CD8-positive, alpha-beta memory T cell (primary cell): ENCODE results near the gene KCNQ2. TPM values are rescaled to one million over a fixed set of nuclear protein-coding genes. Genes with fewer than 3 reads are reported as not detected.

ENCODE experiments used
- CTCF ChIA-PET: fragments of 350-600 bp; sonication (Branson Sonifier 250); formaldehyde crosslinking; loops from one replicate; lab custom pipeline; 2021; ENCODE audit warnings: antibody characterized with exemption; lab: Charles Lee
- POLR2A ChIA-PET: fragments of 350-600 bp; sonication (Branson Sonifier 250); formaldehyde crosslinking; loops from one replicate; lab custom pipeline; 2021; ENCODE audit warnings: antibody characterized with exemption; lab: Charles Lee
- DNase-seq, 5 donors: peaks; one replicate each; pipeline versions ENCODE4 v3.0.0 to v3.0.0-alpha.2; 2020 to 2022; ENCODE audit warnings: mixed read lengths in 1 of 5
- H3K27ac ChIP-seq: one replicate; pipeline ENCODE4 v1.7.0; 2013; ENCODE audit warnings: low read depth, mild to moderate bottlenecking, low read length, moderate library complexity
- H3K27me3 ChIP-seq: 2 replicates; pipeline ENCODE4 v1.7.0; 2013; ENCODE audit warnings: low read length, mild to moderate bottlenecking; ENCODE audit not compliant: insufficient read depth, poor library complexity, severe bottlenecking
- H3K36me3 ChIP-seq: 2 replicates; pipeline ENCODE4 v1.7.0; 2013; ENCODE audit warnings: mild to moderate bottlenecking, low read length, moderate library complexity; ENCODE audit not compliant: insufficient read depth
- H3K4me1 ChIP-seq: 2 replicates; pipeline ENCODE4 v1.7.0; 2013; ENCODE audit warnings: mild to moderate bottlenecking, low read length, moderate library complexity; ENCODE audit not compliant: insufficient read depth
- H3K4me3 ChIP-seq: 2 replicates; pipeline ENCODE4 v1.7.0; 2013; ENCODE audit warnings: mild to moderate bottlenecking, low read length
- H3K9me3 ChIP-seq: 2 replicates; pipeline ENCODE4 v1.7.0; 2013; ENCODE audit warnings: mild to moderate bottlenecking, low read length
- H3K27ac Mint-ChIP-seq, 8 donors: one replicate each; pipeline ENCODE4 v1.8.0; 2020 to 2021; ENCODE audit warnings: mixed read lengths in 8 of 8, mild to moderate bottlenecking in 6 of 8, inconsistent platforms in 3 of 8, moderate library complexity in 3 of 8
- H3K27me3 Mint-ChIP-seq, 2 donors: one replicate each; pipeline ENCODE4 v1.8.0; 2020 to 2021; ENCODE audit warnings: mixed read lengths in 2 of 2, mild to moderate bottlenecking in 1 of 2, moderate library complexity in 1 of 2
- H3K36me3 Mint-ChIP-seq, 3 donors: one replicate each; pipeline ENCODE4 v1.8.0; 2020 to 2021; ENCODE audit warnings: mixed read lengths in 3 of 3, inconsistent platforms in 1 of 3, mild to moderate bottlenecking in 1 of 3
- H3K4me1 Mint-ChIP-seq, 3 donors: one replicate each; pipeline ENCODE4 v1.8.0; 2020 to 2021; ENCODE audit warnings: mixed read lengths in 3 of 3, inconsistent platforms in 1 of 3, mild to moderate bottlenecking in 1 of 3
- H3K4me3 Mint-ChIP-seq, 7 donors: one replicate each; pipeline ENCODE4 v1.8.0; 2020 to 2021; ENCODE audit warnings: mixed read lengths in 7 of 7, mild to moderate bottlenecking in 6 of 7, moderate library complexity in 4 of 7, inconsistent platforms in 2 of 7
- H3K9me3 Mint-ChIP-seq, 5 donors: one replicate each; pipeline ENCODE4 v1.8.0; 2020 to 2022; ENCODE audit warnings: mixed read lengths in 5 of 5, mild to moderate bottlenecking in 3 of 5, moderate library complexity in 2 of 5, inconsistent platforms in 1 of 5
- polyA plus RNA-seq: library from polyadenylated mRNA; unstranded; fragments of 300-500 nt; fragmentation: Illumina TruSeq; gene quantifications from one replicate; pipeline ENCODE4 v1.2.3, GENCODE V29; 2021
- total RNA-seq, 2 experiments: library from RNA; stranded (reverse); gene quantifications; one replicate each; pipeline ENCODE4 v1.2.3, GENCODE V29; 2021

Gene KCNQ2
- total and polyA plus RNA-seq, 3 experiments from 2014 or later, result not detected

DNA sequence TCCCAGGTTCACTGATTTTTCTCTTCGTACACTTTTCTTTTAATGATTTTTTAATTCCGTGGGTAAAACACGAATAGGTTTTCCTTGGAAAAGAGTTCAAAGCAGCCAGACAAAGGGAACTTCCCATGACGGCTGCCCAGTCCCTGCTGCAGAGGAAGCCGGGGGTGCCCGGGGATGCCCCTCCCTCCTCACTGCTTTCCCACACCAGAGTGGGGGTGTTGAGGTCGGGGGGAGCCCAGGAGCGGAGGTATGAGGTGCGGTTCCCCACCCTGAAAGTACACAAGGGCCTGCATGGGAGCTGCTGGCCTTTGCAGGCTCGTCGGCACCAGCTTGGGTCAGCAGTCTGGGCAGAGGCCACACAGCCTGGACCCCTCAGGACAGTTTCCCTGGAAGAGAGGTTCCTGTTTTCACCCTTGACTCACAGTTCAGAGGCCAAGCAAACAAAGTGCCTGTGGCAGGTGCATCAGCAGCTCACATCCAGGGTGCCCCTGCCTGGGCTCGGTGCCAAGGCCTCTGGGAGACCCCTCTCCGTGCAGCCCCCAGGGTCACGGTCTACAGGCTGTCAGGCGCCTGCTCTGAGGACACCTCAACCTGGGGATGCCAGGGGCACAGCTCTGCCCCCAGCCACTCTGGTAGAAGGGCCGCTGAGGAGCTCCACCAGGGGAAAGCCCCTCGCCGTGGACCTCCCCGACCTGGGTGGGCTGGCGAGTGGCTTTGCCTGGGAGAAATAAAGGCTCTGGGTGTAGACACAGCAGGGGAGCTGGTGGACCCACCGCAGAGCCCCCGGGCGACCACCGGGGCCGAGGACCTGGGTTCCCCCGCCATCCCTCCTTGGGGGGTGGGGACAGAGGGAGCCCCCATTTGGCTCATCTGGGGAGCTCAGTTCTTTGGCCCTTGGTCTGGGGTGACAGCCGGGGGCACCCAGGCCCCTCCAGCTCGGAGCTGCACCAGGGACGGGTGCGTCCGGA is 95.9 kb downstream of the KCNQ2 start:
- Mint-ChIP-seq H3K9me3 (no peaks in the 10 kb centered on the region), H3K4me3 (no peak overlapping the region), H3K27me3 (peaks cover 17 to 36% of the 10 kb centered on the region in 2 donors), H3K27ac (no peak overlapping the region), H3K4me1 (no peaks in the 10 kb centered on the region), H3K36me3 (no peaks in the 10 kb centered on the region)
- ChIA-PET POLR2A (no interaction called here), CTCF (interaction anchor here (1.2 kb wide), 2 partner anchors 68 to 153 kb away, joined by 3 to 4 read pairs; no protein-coding TSS in a partner anchor)
- H3K9me3 ChIP-seq, result no peaks in the 10 kb centered on the region
- no peak overlapping the region for H3K4me3 ChIP-seq
- H3K36me3 ChIP-seq, result no peaks in the 10 kb centered on the region
- DNase-seq, result no peak
- no peaks in the 10 kb centered on the region for H3K4me1 ChIP-seq
- no peak overlapping the region for H3K27ac ChIP-seq
- H3K27me3 ChIP-seq, result peaks cover 8% of the 10 kb centered on the region

DNA sequence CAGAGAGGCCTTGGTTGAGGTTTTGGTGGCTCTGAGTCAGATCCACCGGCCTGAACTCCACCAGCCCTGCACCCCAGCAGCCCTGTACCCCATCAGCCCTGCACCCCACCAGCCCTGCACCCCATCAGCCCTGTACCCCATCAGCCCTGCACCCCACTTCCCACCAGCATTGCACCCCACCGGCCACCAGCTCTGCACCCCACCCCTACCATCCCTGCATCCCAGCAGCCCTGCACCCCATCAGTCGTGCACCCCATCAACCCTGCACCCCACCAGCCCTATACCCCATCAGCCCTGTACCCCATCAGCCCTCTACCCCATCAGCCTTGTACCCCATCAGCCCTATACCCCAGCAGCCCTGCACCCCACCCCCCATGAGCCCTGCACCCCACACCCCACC is 97.0 kb downstream of the KCNQ2 start:
- Mint-ChIP-seq H3K4me3 (no peak overlapping the region), H3K4me1 (no peaks in the 10 kb centered on the region), H3K27me3 (peaks cover 18 to 42% of the 10 kb centered on the region in 2 donors), H3K9me3 (no peaks in the 10 kb centered on the region), H3K36me3 (no peaks in the 10 kb centered on the region), H3K27ac (no peak overlapping the region)
- Histone ChIP-seq H3K36me3 (no peaks in the 10 kb centered on the region), H3K27ac (no peak overlapping the region), H3K4me1 (no peaks in the 10 kb centered on the region), H3K9me3 (no peaks in the 10 kb centered on the region), H3K27me3 (peaks cover 8% of the 10 kb centered on the region), H3K4me3 (no peak overlapping the region)
- ChIA-PET CTCF (no interaction called here), POLR2A (no interaction called here)
- DNase-seq, result no peak

- no peaks in the 10 kb centered on the region for H3K36me3 Mint-ChIP-seq
- H3K4me3 ChIP-seq, result no peak overlapping the region
- H3K27me3 Mint-ChIP-seq, result peaks cover 18 to 40% of the 10 kb centered on the region in 2 donors
- no peak overlapping the region for H3K27ac Mint-ChIP-seq
- no peaks in the 10 kb centered on the region for H3K9me3 Mint-ChIP-seq
- H3K9me3 ChIP-seq, result no peaks in the 10 kb centered on the region
- H3K4me1 Mint-ChIP-seq, result no peaks in the 10 kb centered on the region
- no peaks in the 10 kb centered on the region for H3K4me1 ChIP-seq
- H3K27me3 ChIP-seq, result peaks cover 8% of the 10 kb centered on the region
- H3K36me3 ChIP-seq, result no peaks in the 10 kb centered on the region
- ChIA-PET CTCF (no interaction called here), POLR2A (no interaction called here)
- H3K4me3 Mint-ChIP-seq, result no peak overlapping the region
- no peak overlapping the region for H3K27ac ChIP-seq
- no peak for DNase-seq
Measured at GRCh38 chr20:63374504-63374903, 98.0 kb downstream of the KCNQ2 start.

GRCh38 chr20:63373996-63374395 is 98.5 kb downstream of the KCNQ2 start:
- Mint-ChIP-seq H3K36me3 (no peaks in the 10 kb centered on the region), H3K27ac (no peak overlapping the region), H3K4me1 (no peaks in the 10 kb centered on the region), H3K4me3 (no peak overlapping the region), H3K9me3 (no peaks in the 10 kb centered on the region), H3K27me3 (peaks cover 18 to 39% of the 10 kb centered on the region in 2 donors)
- H3K4me1 ChIP-seq, result no peaks in the 10 kb centered on the region
- H3K9me3 ChIP-seq, result no peaks in the 10 kb centered on the region
- H3K27me3 ChIP-seq, result peaks cover 8% of the 10 kb centered on the region
- POLR2A ChIA-PET, result no interaction called here
- no peak for DNase-seq
- no peak overlapping the region for H3K4me3 ChIP-seq
- no peaks in the 10 kb centered on the region for H3K36me3 ChIP-seq
- CTCF ChIA-PET, result no interaction called here
- H3K27ac ChIP-seq, result no peak overlapping the region

- Histone ChIP-seq H3K27ac (no peak overlapping the region), H3K9me3 (no peaks in the 10 kb centered on the region), H3K4me3 (no peak overlapping the region), H3K27me3 (peaks cover 8% of the 10 kb centered on the region), H3K4me1 (no peaks in the 10 kb centered on the region), H3K36me3 (no peaks in the 10 kb centered on the region)
- H3K4me1 Mint-ChIP-seq, result no peaks in the 10 kb centered on the region
- DNase-seq, result no peak
- H3K27me3 Mint-ChIP-seq, result peaks cover 14 to 34% of the 10 kb centered on the region in 2 donors
- POLR2A ChIA-PET, result no interaction called here
- no peaks in the 10 kb centered on the region for H3K9me3 Mint-ChIP-seq
- no peak overlapping the region for H3K27ac Mint-ChIP-seq
- CTCF ChIA-PET, result no interaction called here
- H3K36me3 Mint-ChIP-seq, result no peaks in the 10 kb centered on the region
- no peak overlapping the region for H3K4me3 Mint-ChIP-seq
Measured at GRCh38 chr20:63372971-63373885, 99.2 kb downstream of the KCNQ2 start.

DNA sequence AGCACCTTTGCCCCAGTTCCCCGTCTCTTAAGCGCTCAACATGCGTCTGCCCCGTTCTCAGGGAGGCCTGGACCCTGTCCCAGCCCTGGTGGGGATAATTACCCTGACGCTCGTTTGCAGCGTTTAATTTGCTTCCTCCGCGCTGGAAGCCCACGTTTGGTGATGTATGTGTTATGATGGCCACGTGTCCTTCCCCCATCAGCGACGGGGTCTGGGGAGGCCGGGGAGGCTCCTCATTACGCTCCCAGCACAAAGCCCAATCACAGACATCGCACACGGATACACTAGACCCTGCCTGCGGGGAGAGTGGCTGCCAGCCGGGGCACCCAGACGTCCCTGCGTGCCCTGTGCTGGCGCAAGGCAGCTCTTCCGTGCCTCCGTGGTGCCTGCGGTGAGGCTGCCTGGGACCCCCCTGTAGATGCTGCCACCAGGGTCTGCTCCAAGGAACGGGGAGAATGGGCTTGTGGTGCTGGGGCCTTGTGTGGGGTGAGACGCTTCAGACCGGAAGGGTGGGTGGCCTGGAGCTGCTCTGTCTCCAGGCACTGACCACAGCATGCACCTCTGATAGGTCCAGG is 101.1 kb downstream of the KCNQ2 start:
- CTCF ChIA-PET, result no interaction called here
- Mint-ChIP-seq H3K27me3 (peaks cover 8 to 32% of the 10 kb centered on the region in 2 donors), H3K4me3 (no peak overlapping the region), H3K9me3 (no peaks in the 10 kb centered on the region), H3K36me3 (no peaks in the 10 kb centered on the region), H3K4me1 (no peaks in the 10 kb centered on the region), H3K27ac (peak overlapping the region in 1 of 8 donors; percentile 29)
- no peaks in the 10 kb centered on the region for H3K9me3 ChIP-seq
- no peak overlapping the region for H3K27ac ChIP-seq
- no peak for DNase-seq
- H3K4me3 ChIP-seq, result no peak overlapping the region
- H3K36me3 ChIP-seq, result no peaks in the 10 kb centered on the region
- H3K27me3 ChIP-seq, result no peaks in the 10 kb centered on the region
- POLR2A ChIA-PET, result no interaction called here
- no peaks in the 10 kb centered on the region for H3K4me1 ChIP-seq

GRCh38 chr20:63370618-63371187 is 101.8 kb downstream of the KCNQ2 start:
- CTCF ChIA-PET, result interaction anchor here (0.9 kb wide), 1 partner anchor 11 kb away, joined by 3 read pairs; no protein-coding TSS in a partner anchor
- Mint-ChIP-seq H3K27me3 (peaks cover 11 to 27% of the 10 kb centered on the region in 2 donors), H3K36me3 (no peaks in the 10 kb centered on the region), H3K9me3 (no peaks in the 10 kb centered on the region), H3K27ac (no peak overlapping the region), H3K4me3 (no peak overlapping the region), H3K4me1 (no peaks in the 10 kb centered on the region)
- Histone ChIP-seq H3K4me1 (no peaks in the 10 kb centered on the region), H3K27ac (no peak overlapping the region), H3K36me3 (no peaks in the 10 kb centered on the region), H3K4me3 (no peak overlapping the region), H3K9me3 (no peaks in the 10 kb centered on the region), H3K27me3 (no peaks in the 10 kb centered on the region)
- no peak for DNase-seq
- POLR2A ChIA-PET, result no interaction called here
